ENCODE data around the gene BDH1. TPM values are rescaled to one million over a fixed set of nuclear protein-coding genes. Genes with fewer than 3 reads are reported as not detected.

Gene BDH1
- total and polyA plus RNA-seq, 2 of the 8 experiments (the other 6 are each of a cell fraction or from before 2014, with no cell fraction given), result 27.2 to 28.1 TPM

GRCh38 chr3:197472151-197472550 is 83.6 kb downstream of the BDH1 start:
- Histone ChIP-seq H2BK12ac (ENCODE audit: low read depth, low read length) (peak overlapping the region; percentile 82), H3K4ac (replicated peaks; ENCODE audit: insufficient read length, low read depth, low read length) (no peak overlapping the region), H3K18ac (ENCODE audit: extremely low read depth, low read length) (0 out of 2 replicates have a peak overlapping the region, but pooled peaks have one; percentile 4), H3K4me2 (ENCODE audit: insufficient read depth in 1 of 2, low read depth in 2 of 2, low read length in 2 of 2) (no peak overlapping the region), H3K79me2 (ENCODE audit: control insufficient read depth in 1 of 2, insufficient read depth in 2 of 2, low read length in 2 of 2) (no peaks in the 10 kb centered on the region), H4K91ac (replicated peaks; ENCODE audit: insufficient read length, low read length) (peak overlapping the region; percentile 70), H2AK5ac (ENCODE audit: low read depth, low read length) (0 out of 2 replicates have a peak overlapping the region, but pooled peaks have one; percentile 65), H3K27me3 (replicated peaks in 1 of 4; ENCODE audit: control insufficient read depth in 3 of 4, extremely low read depth in 1 of 4, insufficient read depth in 3 of 4, low read length in 3 of 4) (peaks cover 0 to 4% (median 0%) of the 10 kb centered on the region in 4 experiments; a peak in 1 of 7 replicates), H3K23ac (ENCODE audit: insufficient read length) (no peak overlapping the region), H3K14ac (ENCODE audit: insufficient read length) (no peak overlapping the region), H3K9me3 (ENCODE audit: insufficient read depth in 2 of 2, low read depth in 1 of 2, low read length in 1 of 2) (no peaks in the 10 kb centered on the region), H3K9ac (replicated peaks in 1 of 4; ENCODE audit: extremely low read depth in 1 of 4, low read depth in 3 of 4, low read length in 3 of 4) (no peak overlapping the region), H3K56ac (replicated peaks; ENCODE audit: insufficient read length, low read depth, low read length) (no peak overlapping the region), H2BK15ac (ENCODE audit: low read length) (no peak overlapping the region; the same call in 1 of the 2 replicates), H3K27ac (ENCODE audit: low read depth, low read length) (no peak overlapping the region), H4K8ac (ENCODE audit: extremely low read depth, insufficient read depth, low read length) (no peak overlapping the region), H2BK5ac (ENCODE audit: low read depth, low read length) (no peak overlapping the region), H3K36me3 (ENCODE audit: control insufficient read depth in 2 of 4, insufficient read depth in 4 of 4, low read length in 3 of 4) (no peaks in the 10 kb centered on the region), H2AFZ (ENCODE audit: low read length) (peak overlapping the region; percentile 81; the same call in 1 of the 2 replicates), H3K79me1 (ENCODE audit: low read depth, low read length) (no peaks in the 10 kb centered on the region), H3K23me2 (ENCODE audit: low read depth, low read length) (no peaks in the 10 kb centered on the region), H4K5ac (ENCODE audit: insufficient read length, low read depth, low read length) (no peak overlapping the region), H3K4me3 (ENCODE audit: extremely low read depth in 1 of 4, insufficient read depth in 2 of 4, low read depth in 3 of 4, low read length in 4 of 4) (no peak overlapping the region), H4K20me1 (replicated peaks in 1 of 2; ENCODE audit: control insufficient read depth in 1 of 2, insufficient read depth in 2 of 2, low read length in 2 of 2) (no peaks in the 10 kb centered on the region), H2BK20ac (ENCODE audit: low read length) (peak overlapping the region; percentile 9; the same call in 1 of the 2 replicates), H3K4me1 (replicated peaks in 1 of 4; ENCODE audit: control insufficient read depth in 3 of 4, insufficient read depth in 4 of 4, low read length in 3 of 4) (peaks cover 0 to 5% (median 2%) of the 10 kb centered on the region in 4 experiments; a peak in 4 of 7 replicates), H2BK120ac (replicated peaks; ENCODE audit: low read depth, low read length) (no peak overlapping the region)
- WGBS, 2 experiments (ENCODE audit: extremely low coverage in 1 of 2, insufficient coverage in 1 of 2, insufficient read length in 1 of 2, insufficient replicate concordance in 2 of 2, low coverage in 1 of 2, low lambda C conversion rate in 2 of 2, missing lambda C conversion rate in 1 of 2), result 95% methylated on average over 2 of the region's 2 CpGs; no CpG with 5 or more reads in 1 of the 2 experiments
- DNase-seq (ENCODE audit: low read depth in 1 of 2, low spot score in 2 of 2) (no peak), FAIRE-seq (no peak)
- CTCF ChIA-PET (ENCODE audit: partially characterized antibody), result interaction anchor here (0.7 to 1.7 kb wide), 4 partner anchors 13 to 53 kb away, joined by 3 to 5 read pairs (median 4); no protein-coding TSS in a partner anchor
- POLR2A ChIA-PET (ENCODE audit: partially characterized antibody), result interaction anchor here (0.6 kb wide), 1 partner anchor 824 kb away, joined by 3 read pairs; no protein-coding TSS in a partner anchor
- TF ChIP-seq PHF8 (conservative IDR thresholded peaks at IDR 0.05; ENCODE audit: low read depth, low read length) (no peak), GABPA (IDR thresholded peaks at IDR 0.05; ENCODE audit: borderline replicate concordance, insufficient read depth, low read length) (no peak), CBX8 (IDR thresholded peaks at IDR 0.05; ENCODE audit: borderline replicate concordance, low read depth, low read length) (no peak), SUZ12 (IDR thresholded peaks at IDR 0.05; ENCODE audit: low read length) (no peak), RXRA (IDR thresholded peaks at IDR 0.05; ENCODE audit: insufficient read depth, low read depth, low read length) (no peak), ASH2L (IDR thresholded peaks at IDR 0.05; ENCODE audit: low read length) (no peak), ZNF274 (IDR thresholded peaks at IDR 0.05; ENCODE audit: borderline replicate concordance, extremely low read depth, low read length) (no peak), CTBP2 (IDR thresholded peaks at IDR 0.05; ENCODE audit: borderline replicate concordance, insufficient read depth, insufficient read length, low read length) (no peak), MAFK (IDR thresholded peaks at IDR 0.05; ENCODE audit: low read depth, low read length) (no peak), EP300 (IDR thresholded peaks at IDR 0.05; ENCODE audit: borderline replicate concordance in 1 of 2, low read depth in 2 of 2, low read length in 2 of 2) (no peak)
